ENCODE measurements around the gene STK10.

GRCh38 chr5:172090976-172091547 lies 97.0 kb downstream of the STK10 start:
- no peak for TF ChIP-seq EZH2 (IDR thresholded peaks at IDR 0.05; ENCODE audit: insufficient read depth, low read length)
- TF ChIP-seq, protein P1, sequence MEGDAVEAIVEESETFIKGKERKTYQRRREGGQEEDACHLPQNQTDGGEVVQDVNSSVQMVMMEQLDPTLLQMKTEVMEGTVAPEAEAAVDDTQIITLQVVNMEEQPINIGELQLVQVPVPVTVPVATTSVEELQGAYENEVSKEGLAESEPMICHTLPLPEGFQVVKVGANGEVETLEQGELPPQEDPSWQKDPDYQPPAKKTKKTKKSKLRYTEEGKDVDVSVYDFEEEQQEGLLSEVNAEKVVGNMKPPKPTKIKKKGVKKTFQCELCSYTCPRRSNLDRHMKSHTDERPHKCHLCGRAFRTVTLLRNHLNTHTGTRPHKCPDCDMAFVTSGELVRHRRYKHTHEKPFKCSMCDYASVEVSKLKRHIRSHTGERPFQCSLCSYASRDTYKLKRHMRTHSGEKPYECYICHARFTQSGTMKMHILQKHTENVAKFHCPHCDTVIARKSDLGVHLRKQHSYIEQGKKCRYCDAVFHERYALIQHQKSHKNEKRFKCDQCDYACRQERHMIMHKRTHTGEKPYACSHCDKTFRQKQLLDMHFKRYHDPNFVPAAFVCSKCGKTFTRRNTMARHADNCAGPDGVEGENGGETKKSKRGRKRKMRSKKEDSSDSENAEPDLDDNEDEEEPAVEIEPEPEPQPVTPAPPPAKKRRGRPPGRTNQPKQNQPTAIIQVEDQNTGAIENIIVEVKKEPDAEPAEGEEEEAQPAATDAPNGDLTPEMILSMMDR (IDR thresholded peaks at IDR 0.05; ENCODE audit: insufficient read depth, low read depth, low read length), result no peak
